Measurements from ENCODE around the gene PODXL. TPM values are rescaled to one million over a fixed set of nuclear protein-coding genes. Genes with fewer than 3 reads are reported as not detected.
"Not testable (repeated sequence)": the region's sequence is repeated elsewhere in the genome, so short reads cannot be mapped to it uniquely, and the experiment has no call there.

PODXL gene
- total RNA-seq, 2 donors from 2014 or later: 523 to 701 TPM

DNA sequence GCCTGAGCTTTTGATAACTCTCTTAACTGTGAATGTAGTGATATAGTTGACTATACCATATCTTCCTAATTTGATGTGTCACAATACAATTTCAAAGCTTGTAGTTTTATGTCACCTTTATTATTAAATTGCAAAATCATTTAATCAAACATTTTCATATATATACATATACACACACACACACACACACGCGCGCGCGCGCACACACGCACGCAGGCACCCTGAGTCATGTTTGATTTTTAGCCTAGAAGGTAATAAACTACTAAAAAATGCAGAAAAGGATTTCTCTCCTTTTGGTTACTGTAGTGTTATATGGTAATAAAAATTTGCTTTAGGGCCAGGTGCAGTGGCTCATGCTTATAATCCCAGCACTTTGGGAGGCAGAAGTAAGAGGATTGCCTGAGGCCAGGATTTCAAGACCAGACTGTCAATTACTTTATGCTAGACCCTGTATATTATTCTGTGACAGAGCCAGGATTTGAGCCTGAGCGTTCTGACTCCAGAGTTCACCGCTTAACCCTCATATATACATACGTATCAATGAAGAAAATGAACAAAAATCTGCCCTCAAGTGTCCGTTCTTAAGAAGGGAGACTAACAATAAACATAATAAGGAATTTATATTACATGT lies 89.6 kb downstream of the PODXL start:
- H3K9me3 ChIP-seq (ENCODE audit: control insufficient read depth, low read length): no peaks in the 10 kb centered on the region
- 89 to 100% methylated on average over 6 to 12 of the region's 12 CpGs for WGBS, 2 experiments (ENCODE audit: insufficient coverage in 1 of 2, insufficient read length in 1 of 2)
- H3K9me3 Mint-ChIP-seq: no peaks in the 10 kb centered on the region
- H3K27ac ChIP-seq (ENCODE audit: low read depth, low read length): no peak overlapping the region
- no peaks in the 10 kb centered on the region for H3K27me3 ChIP-seq (ENCODE audit: control insufficient read depth, insufficient read depth, low read length, poor library complexity, severe bottlenecking)
- no peak overlapping the region for H3K4me3 Mint-ChIP-seq
- H3K4me1 Mint-ChIP-seq: no peaks in the 10 kb centered on the region
- H3K4me3 ChIP-seq (ENCODE audit: low read length): no peak overlapping the region
- no peak for DNase-seq
- no peak overlapping the region for H3K9ac ChIP-seq (ENCODE audit: extremely low read depth, low read length, poor library complexity, severe bottlenecking)
- no peaks in the 10 kb centered on the region for H3K27me3 Mint-ChIP-seq (ENCODE audit: insufficient read depth)
- H3K27ac Mint-ChIP-seq: no peak overlapping the region
- H3K4me1 ChIP-seq (ENCODE audit: control insufficient read depth, insufficient read depth, low read length): no peaks in the 10 kb centered on the region
- H3K36me3 ChIP-seq (ENCODE audit: control insufficient read depth, insufficient read depth, low read length): peaks cover 95% of the 10 kb centered on the region
- TF ChIP-seq, protein P1, sequence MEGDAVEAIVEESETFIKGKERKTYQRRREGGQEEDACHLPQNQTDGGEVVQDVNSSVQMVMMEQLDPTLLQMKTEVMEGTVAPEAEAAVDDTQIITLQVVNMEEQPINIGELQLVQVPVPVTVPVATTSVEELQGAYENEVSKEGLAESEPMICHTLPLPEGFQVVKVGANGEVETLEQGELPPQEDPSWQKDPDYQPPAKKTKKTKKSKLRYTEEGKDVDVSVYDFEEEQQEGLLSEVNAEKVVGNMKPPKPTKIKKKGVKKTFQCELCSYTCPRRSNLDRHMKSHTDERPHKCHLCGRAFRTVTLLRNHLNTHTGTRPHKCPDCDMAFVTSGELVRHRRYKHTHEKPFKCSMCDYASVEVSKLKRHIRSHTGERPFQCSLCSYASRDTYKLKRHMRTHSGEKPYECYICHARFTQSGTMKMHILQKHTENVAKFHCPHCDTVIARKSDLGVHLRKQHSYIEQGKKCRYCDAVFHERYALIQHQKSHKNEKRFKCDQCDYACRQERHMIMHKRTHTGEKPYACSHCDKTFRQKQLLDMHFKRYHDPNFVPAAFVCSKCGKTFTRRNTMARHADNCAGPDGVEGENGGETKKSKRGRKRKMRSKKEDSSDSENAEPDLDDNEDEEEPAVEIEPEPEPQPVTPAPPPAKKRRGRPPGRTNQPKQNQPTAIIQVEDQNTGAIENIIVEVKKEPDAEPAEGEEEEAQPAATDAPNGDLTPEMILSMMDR (conservative IDR thresholded peaks at IDR 0.05): no peak
- peaks cover 75% of the 10 kb centered on the region for H3K36me3 Mint-ChIP-seq (ENCODE audit: low read depth)

DNA sequence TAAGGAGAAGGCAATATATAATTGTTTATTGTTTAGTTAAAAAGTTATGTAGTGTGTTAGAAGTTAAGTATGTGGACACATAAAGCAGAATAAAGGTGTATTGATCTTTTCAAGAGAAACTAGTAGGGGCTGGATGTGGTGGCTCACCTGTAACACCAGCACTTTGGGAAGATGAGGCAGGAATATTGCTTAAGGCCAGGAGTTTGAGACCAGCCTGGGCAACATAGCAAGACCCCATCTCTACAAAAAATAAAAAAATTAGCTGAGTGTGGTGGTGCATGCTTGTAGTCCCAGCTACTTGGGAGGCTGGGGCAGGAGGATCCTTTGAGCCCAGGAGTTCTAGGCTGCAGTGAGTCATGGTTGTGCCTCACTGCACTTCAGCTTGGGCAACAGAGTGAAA lies 93.7 kb downstream of the PODXL start:
- not testable (repeated sequence) for H3K4me3 Mint-ChIP-seq; H3K27me3 ChIP-seq (ENCODE audit: control insufficient read depth, insufficient read depth, low read length, poor library complexity, severe bottlenecking); H3K9ac ChIP-seq (ENCODE audit: extremely low read depth, low read length, poor library complexity, severe bottlenecking); H3K4me3 ChIP-seq (ENCODE audit: low read length); H3K27ac ChIP-seq (ENCODE audit: low read depth, low read length); H3K27ac Mint-ChIP-seq; H3K9me3 Mint-ChIP-seq; DNase-seq; H3K4me1 Mint-ChIP-seq; H3K9me3 ChIP-seq (ENCODE audit: control insufficient read depth, low read length); H3K27me3 Mint-ChIP-seq (ENCODE audit: insufficient read depth); H3K4me1 ChIP-seq (ENCODE audit: control insufficient read depth, insufficient read depth, low read length)
- H3K36me3 ChIP-seq (ENCODE audit: control insufficient read depth, insufficient read depth, low read length): peaks cover 75% of the 10 kb centered on the region
- peaks cover 67% of the 10 kb centered on the region for H3K36me3 Mint-ChIP-seq (ENCODE audit: low read depth)

DNA sequence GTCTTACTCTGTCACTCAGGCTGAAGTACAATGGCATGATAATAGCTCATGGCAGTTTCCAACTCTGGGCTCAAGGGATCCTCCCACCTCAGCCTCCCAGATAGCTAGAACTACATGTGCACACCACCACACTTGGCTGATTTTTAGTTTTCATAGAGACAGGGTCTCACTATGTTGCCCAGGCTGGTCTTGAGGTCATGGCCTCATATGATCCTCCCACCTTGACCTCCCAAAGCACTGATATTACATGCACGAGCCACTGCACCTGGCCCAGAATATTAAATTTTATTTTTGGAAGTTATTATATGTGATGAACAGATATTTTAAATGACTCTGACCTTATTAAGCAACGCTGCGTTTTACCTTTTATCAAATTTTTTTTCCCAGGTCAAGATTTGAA lies 94.4 kb downstream of the PODXL start:
- Histone ChIP-seq H3K9me3 (ENCODE audit: control insufficient read depth, low read length) (peaks cover 7% of the 10 kb centered on the region), H3K27me3 (ENCODE audit: control insufficient read depth, insufficient read depth, low read length, poor library complexity, severe bottlenecking) (no peaks in the 10 kb centered on the region), H3K4me3 (ENCODE audit: low read length) (no peak overlapping the region), H3K9ac (ENCODE audit: extremely low read depth, low read length, poor library complexity, severe bottlenecking) (no peak overlapping the region), H3K27ac (ENCODE audit: low read depth, low read length) (no peak overlapping the region), H3K36me3 (ENCODE audit: control insufficient read depth, insufficient read depth, low read length) (peaks cover 74% of the 10 kb centered on the region), H3K4me1 (ENCODE audit: control insufficient read depth, insufficient read depth, low read length) (no peaks in the 10 kb centered on the region)
- TF ChIP-seq, protein P1 (conservative IDR thresholded peaks at IDR 0.05): no peak
- Mint-ChIP-seq H3K36me3 (ENCODE audit: low read depth) (peaks cover 66% of the 10 kb centered on the region), H3K9me3 (no peaks in the 10 kb centered on the region), H3K27me3 (ENCODE audit: insufficient read depth) (no peaks in the 10 kb centered on the region), H3K4me1 (no peaks in the 10 kb centered on the region), H3K27ac (no peak overlapping the region), H3K4me3 (no peak overlapping the region)
- 97 to 100% methylated on average over 2 to 3 of the region's 3 CpGs for WGBS, 2 experiments (ENCODE audit: insufficient coverage in 1 of 2, insufficient read length in 1 of 2)
- DNase-seq: no peak

DNA sequence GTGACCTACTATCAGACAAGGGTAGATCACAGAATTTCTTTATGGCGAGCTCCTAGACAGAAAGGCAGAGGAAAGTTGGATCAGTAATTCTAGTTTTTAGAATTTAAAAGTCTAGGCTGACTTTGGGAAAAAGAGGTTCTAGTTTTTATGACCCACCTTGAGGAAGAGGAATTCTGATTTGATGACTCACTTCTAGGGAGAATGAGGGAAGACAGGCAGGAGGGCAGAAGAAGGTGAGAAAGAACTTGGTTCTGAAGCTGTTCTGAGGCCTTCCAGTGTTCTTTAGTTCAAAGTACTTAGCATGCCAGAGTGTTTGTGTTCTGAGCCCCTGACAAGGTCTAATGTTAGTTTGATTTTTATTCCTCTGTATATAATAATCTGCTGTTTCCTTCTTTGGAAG lies 97.2 kb downstream of the PODXL start:
- no peaks in the 10 kb centered on the region for H3K9me3 Mint-ChIP-seq
- Histone ChIP-seq H3K4me3 (ENCODE audit: low read length) (no peak overlapping the region), H3K36me3 (ENCODE audit: control insufficient read depth, insufficient read depth, low read length) (peaks cover 65% of the 10 kb centered on the region), H3K27me3 (ENCODE audit: control insufficient read depth, insufficient read depth, low read length, poor library complexity, severe bottlenecking) (no peaks in the 10 kb centered on the region), H3K4me1 (ENCODE audit: control insufficient read depth, insufficient read depth, low read length) (no peaks in the 10 kb centered on the region), H3K27ac (ENCODE audit: low read depth, low read length) (no peak overlapping the region), H3K9ac (ENCODE audit: extremely low read depth, low read length, poor library complexity, severe bottlenecking) (no peak overlapping the region), H3K9me3 (ENCODE audit: control insufficient read depth, low read length) (peaks cover 7% of the 10 kb centered on the region)
- peak overlapping the region; percentile 42 for H3K27ac Mint-ChIP-seq
- WGBS, 2 experiments (ENCODE audit: insufficient coverage in 1 of 2, insufficient read length in 1 of 2): 90% methylated on average over 1 of the region's 1 CpG; no CpG with 5 or more reads in 1 of the 2 experiments
- no peak overlapping the region for H3K4me3 Mint-ChIP-seq
- no peak for DNase-seq
- no peaks in the 10 kb centered on the region for H3K27me3 Mint-ChIP-seq (ENCODE audit: insufficient read depth)
- peaks cover 4% of the 10 kb centered on the region for H3K4me1 Mint-ChIP-seq
- TF ChIP-seq, protein P1 (conservative IDR thresholded peaks at IDR 0.05): no peak
- peaks cover 55% of the 10 kb centered on the region for H3K36me3 Mint-ChIP-seq (ENCODE audit: low read depth)

Measured in endodermal cell (in vitro differentiated cells).